GM12878 (cell line): ENCODE results near the gene HOXD10. TPM values are rescaled to one million over a fixed set of nuclear protein-coding genes. Genes with fewer than 3 reads are reported as not detected.

ENCODE experiments used
- ATAC-seq: fragments of 200-7000 bp; cut with Tn5 transposase; 3 replicates; pipeline ENCODE4 v1.9.1; 2020; ENCODE audit warnings: mild to moderate bottlenecking, moderate library complexity
- BruUV-seq: library from RNA; stranded (reverse); fragments of 400-500 nt; replicated peaks from 2 replicates; lab custom pipeline; 2021; lab: Mats Ljungman, UMichigan
- CTCF ChIA-PET: fragments of 300-600 bp; sonication (Branson Sonifier 250); formaldehyde crosslinking; extraction: SDS; loops from one replicate; lab custom pipeline; 2021; ENCODE audit warnings: inconsistent platforms; lab: Yijun Ruan, JAX
- POLR2A ChIA-PET: fragments of 350-600 bp; formaldehyde crosslinking; extraction: SDS; loops from one replicate; lab custom pipeline; 2021; ENCODE audit warnings: inconsistent platforms; lab: Charles Lee
- RAD21 ChIA-PET: fragments of 300-600 bp; sonication (Branson Sonifier 250); formaldehyde crosslinking; loops from one replicate; lab custom pipeline; 2023; ENCODE audit warnings: antibody characterized with exemption; ENCODE audit not compliant: unreplicated experiment; lab: Charles Lee
- SMC1A ChIA-PET: fragments of 300-600 bp; sonication (Branson Sonifier 250); formaldehyde crosslinking; loops from one replicate; lab custom pipeline; 2023; ENCODE audit not compliant: unreplicated experiment, uncharacterized antibody; lab: Charles Lee
- DNase-seq: peaks from one replicate; pipeline ENCODE4 v3.0.0-alpha.2; 2011; ENCODE audit warnings: low read depth, low spot score
- FAIRE-seq: peaks from 3 replicates; lab custom pipeline; 2011; peaks lifted over from hg19 to GRCh38; lab: Jason Lieb, UNC
- H2AFZ ChIP-seq: 2 replicates; pipeline ENCODE4 v1.6.0; 2011; ENCODE audit warnings: low read depth, low read length, control low read depth; ENCODE audit not compliant: control insufficient read depth
- H3K27ac ChIP-seq: 2 replicates; pipeline ENCODE4 v1.5.1; 2011; ENCODE audit warnings: control low read depth; ENCODE audit not compliant: control insufficient read depth, insufficient read depth
- H3K27me3 ChIP-seq, 2 experiments: replicated peaks in 1 of 2; 2 replicates each; pipeline versions ENCODE4 v1.6.0 to v1.6.1; 2011; ENCODE audit warnings: low read length in 1 of 2; ENCODE audit not compliant: control insufficient read depth in 2 of 2, insufficient read depth in 2 of 2
- H3K36me3 ChIP-seq, 2 experiments: 2 replicates each; pipeline ENCODE4 v1.5.1; 2011; ENCODE audit warnings: low read length in 1 of 2; ENCODE audit not compliant: control insufficient read depth in 2 of 2, insufficient read depth in 2 of 2
- H3K4me1 ChIP-seq: 2 replicates; pipeline ENCODE4 v1.6.1; 2011; ENCODE audit warnings: mild to moderate bottlenecking, low read length, moderate library complexity, mixed read lengths; ENCODE audit not compliant: control insufficient read depth, insufficient read depth
- H3K4me2 ChIP-seq: 2 replicates; pipeline ENCODE4 v1.6.0; 2011; ENCODE audit warnings: control low read depth; ENCODE audit not compliant: control insufficient read depth, insufficient read depth
- H3K4me3 ChIP-seq: fragments of 200-600 bp; sonication (generic); 2 replicates; pipeline ENCODE4 v1.5.1; 2016
- H3K79me2 ChIP-seq: 2 replicates; pipeline ENCODE4 v1.6.0; 2011; ENCODE audit warnings: low read length; ENCODE audit not compliant: control insufficient read depth, insufficient read depth
- H3K9ac ChIP-seq: 2 replicates; pipeline ENCODE4 v1.8.0; 2011; ENCODE audit warnings: low read length, control low read depth, mixed read lengths; ENCODE audit not compliant: control insufficient read depth, insufficient read depth
- H3K9me3 ChIP-seq: replicated peaks from 3 replicates; pipeline ENCODE4 v1.5.1; 2011; ENCODE audit warnings: mild to moderate bottlenecking, low read length; ENCODE audit not compliant: control insufficient read depth, insufficient read depth
- H4K20me1 ChIP-seq: 2 replicates; pipeline ENCODE4 v1.6.0; 2011; ENCODE audit not compliant: control insufficient read depth, insufficient read depth
- BCL11A ChIP-seq: IDR thresholded peaks from 2 replicates; pipeline ENCODE4 v1.6.1; 2011; ENCODE audit warnings: low read depth, low read length
- JUNB ChIP-seq: IDR thresholded peaks from 2 replicates; pipeline ENCODE4 v1.6.1; 2016; ENCODE audit warnings: antibody characterized with exemption, mild to moderate bottlenecking
- POLR2A ChIP-seq: IDR thresholded peaks from 2 replicates; pipeline ENCODE4 v1.6.1; 2011; ENCODE audit warnings: low read depth, mild to moderate bottlenecking, low read length
- SIN3A ChIP-seq: IDR thresholded peaks from 2 replicates; pipeline ENCODE4 v1.6.1; 2012; ENCODE audit warnings: low read depth, low read length, improper control_type of control experiment
- STAT1 ChIP-seq: fragments of 450-650 bp; conservative IDR thresholded peaks from 2 replicates; pipeline ENCODE4 v1.6.1; 2014; ENCODE audit warnings: antibody characterized with exemption, mild to moderate bottlenecking
- ZNF274 ChIP-seq: IDR thresholded peaks from one replicate; pipeline ENCODE4 v1.8.0; 2011; ENCODE audit not compliant: insufficient read length, insufficient read depth
- ZZZ3 ChIP-seq: IDR thresholded peaks from 2 replicates; pipeline ENCODE4 v1.6.1; 2011; ENCODE audit warnings: low read depth; ENCODE audit not compliant: control insufficient read depth, insufficient read length
- WGBS: methylation state at CpG from one replicate; pipeline ENCODE4 v1.1.6; 2016; ENCODE audit warnings: low lambda C conversion rate; ENCODE audit not compliant: insufficient replicate concordance, insufficient coverage; ENCODE audit errors: missing lambda C conversion rate; 5-methylcytosine and 5-hydroxymethylcytosine counted together
- in situ Hi-C: fragments of 300-500 bp; cut with MboI; formaldehyde crosslinking; loops from 9 replicates; pipeline ENCODE4 v1.14.3; 2018; ENCODE audit warnings: mixed read lengths
- intact Hi-C: fragments of 100-400 bp; cut with micrococcal nuclease; formaldehyde crosslinking; loops from one replicate; pipeline ENCODE4 v1.14.2; 2022; ENCODE audit not compliant: unreplicated experiment
- polyA plus RNA-seq, 11 experiments: library from polyadenylated mRNA; depleted of rRNA in 4 of 11; unstranded in 6 of 11; stranded (reverse) in 5 of 11; fragments of >200 nt; fragmentation: Nextera tagmentation in 4 of 11; fragmentation: Illumina TruSeq in 1 of 11; extraction: Ambion mirVana in 4 of 11; extraction: Trizol in 1 of 11; gene quantifications; 1 replicate in 1 of 11; 2 replicates in 10 of 11; pipeline versions ENCODE4 v1.2.1 to v1.2.3, GENCODE V29; 2011 to 2016; ENCODE audit warnings: inconsistent platforms in 2 of 11, missing spikeins in 2 of 11, low read depth in 1 of 11
- total RNA-seq, 4 experiments: library from RNA; depleted of rRNA in 3 of 4; stranded (reverse); fragments of >200 nt in 3 of 4; fragmentation: Illumina TruSeq in 1 of 4; extraction: Trizol in 1 of 4; gene quantifications; 2 replicates each; pipeline versions ENCODE4 v1.2.1 to v1.2.3, GENCODE V29; 2013 to 2021
- TF ChIP-seq, protein P1 (sequence below): fragments of 150-350 bp; IDR thresholded peaks from 2 replicates; pipeline ENCODE4 v1.6.1; 2016; ENCODE audit warnings: low read depth, low read length
- TF ChIP-seq, protein P2 (sequence below): IDR thresholded peaks from 2 replicates; pipeline ENCODE4 v1.6.1; 2012; ENCODE audit warnings: low read length, inconsistent platforms
- TF ChIP-seq, protein P3 (sequence below): IDR thresholded peaks from 2 replicates; pipeline ENCODE4 v1.6.1; 2012; ENCODE audit warnings: mild to moderate bottlenecking, low read depth, low read length
- TF ChIP-seq, protein P4 (sequence below): IDR thresholded peaks from 2 replicates; pipeline ENCODE4 v1.6.1; 2012; ENCODE audit warnings: improper control_type of control experiment, low read depth, low read length; ENCODE audit not compliant: insufficient replicate concordance

HOXD10 gene
- total and polyA plus RNA-seq, 10 of the 15 experiments (the other 5 are each of a cell fraction or from before 2014, with no cell fraction given) = not detected

DNA sequence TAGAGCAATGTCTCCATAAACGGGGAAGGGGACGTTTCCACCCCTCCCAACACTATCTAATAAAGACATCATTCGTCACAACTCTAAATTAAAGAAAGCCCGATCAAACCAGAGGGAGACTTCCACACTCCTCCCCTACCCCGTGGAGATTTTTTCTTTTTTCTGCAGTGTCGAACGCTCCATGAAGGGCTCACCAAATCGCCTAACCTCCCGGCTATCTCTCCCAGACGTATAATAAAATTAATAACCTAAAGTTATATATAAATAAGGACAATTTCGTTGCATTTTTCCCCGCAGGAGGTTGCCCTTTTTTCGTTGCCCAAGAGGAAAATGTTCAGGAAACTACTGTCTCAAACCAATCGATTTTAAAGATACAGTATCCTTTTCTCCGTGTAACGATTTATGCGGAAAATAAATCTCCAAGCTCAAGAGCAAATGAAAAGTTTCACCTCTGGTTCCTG is 35.2 kb upstream of the HOXD10 start:
- no peaks in the 10 kb centered on the region for H3K36me3 ChIP-seq
- no TSS peak for BruUV-seq
- SMC1A ChIA-PET = no interaction called here
- CTCF ChIA-PET = no interaction called here
- RAD21 ChIA-PET = no interaction called here
- H3K9ac ChIP-seq = no peak overlapping the region
- H3K4me1 ChIP-seq = no peaks in the 10 kb centered on the region
- DNase-seq (no peak), ATAC-seq (no peak), FAIRE-seq (no peak)
- in situ Hi-C loops (no loop called here), intact Hi-C loops (loop anchor here (10.0 kb wide), 1 partner anchor 197 kb away; no protein-coding TSS in a partner anchor)
- no peak overlapping the region for H3K4me2 ChIP-seq
- no peak overlapping the region for H2AFZ ChIP-seq
- H3K4me3 ChIP-seq = no peak overlapping the region
- POLR2A ChIA-PET = no interaction called here
- H3K27ac ChIP-seq = no peak overlapping the region
- no peaks in the 10 kb centered on the region for H3K79me2 ChIP-seq
- H4K20me1 ChIP-seq = no peaks in the 10 kb centered on the region
- WGBS = 45% methylated on average over 17 of the region's 17 CpGs
- peaks cover 5 to 22% of the 10 kb centered on the region in 2 experiments for H3K27me3 ChIP-seq
- H3K9me3 ChIP-seq = peaks cover 20% of the 10 kb centered on the region; the same call in 2 of the 3 replicates
- TF ChIP-seq, protein P1, sequence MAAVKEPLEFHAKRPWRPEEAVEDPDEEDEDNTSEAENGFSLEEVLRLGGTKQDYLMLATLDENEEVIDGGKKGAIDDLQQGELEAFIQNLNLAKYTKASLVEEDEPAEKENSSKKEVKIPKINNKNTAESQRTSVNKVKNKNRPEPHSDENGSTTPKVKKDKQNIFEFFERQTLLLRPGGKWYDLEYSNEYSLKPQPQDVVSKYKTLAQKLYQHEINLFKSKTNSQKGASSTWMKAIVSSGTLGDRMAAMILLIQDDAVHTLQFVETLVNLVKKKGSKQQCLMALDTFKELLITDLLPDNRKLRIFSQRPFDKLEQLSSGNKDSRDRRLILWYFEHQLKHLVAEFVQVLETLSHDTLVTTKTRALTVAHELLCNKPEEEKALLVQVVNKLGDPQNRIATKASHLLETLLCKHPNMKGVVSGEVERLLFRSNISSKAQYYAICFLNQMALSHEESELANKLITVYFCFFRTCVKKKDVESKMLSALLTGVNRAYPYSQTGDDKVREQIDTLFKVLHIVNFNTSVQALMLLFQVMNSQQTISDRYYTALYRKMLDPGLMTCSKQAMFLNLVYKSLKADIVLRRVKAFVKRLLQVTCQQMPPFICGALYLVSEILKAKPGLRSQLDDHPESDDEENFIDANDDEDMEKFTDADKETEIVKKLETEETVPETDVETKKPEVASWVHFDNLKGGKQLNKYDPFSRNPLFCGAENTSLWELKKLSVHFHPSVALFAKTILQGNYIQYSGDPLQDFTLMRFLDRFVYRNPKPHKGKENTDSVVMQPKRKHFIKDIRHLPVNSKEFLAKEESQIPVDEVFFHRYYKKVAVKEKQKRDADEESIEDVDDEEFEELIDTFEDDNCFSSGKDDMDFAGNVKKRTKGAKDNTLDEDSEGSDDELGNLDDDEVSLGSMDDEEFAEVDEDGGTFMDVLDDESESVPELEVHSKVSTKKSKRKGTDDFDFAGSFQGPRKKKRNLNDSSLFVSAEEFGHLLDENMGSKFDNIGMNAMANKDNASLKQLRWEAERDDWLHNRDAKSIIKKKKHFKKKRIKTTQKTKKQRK = no peak
- TF ChIP-seq, protein P2, sequence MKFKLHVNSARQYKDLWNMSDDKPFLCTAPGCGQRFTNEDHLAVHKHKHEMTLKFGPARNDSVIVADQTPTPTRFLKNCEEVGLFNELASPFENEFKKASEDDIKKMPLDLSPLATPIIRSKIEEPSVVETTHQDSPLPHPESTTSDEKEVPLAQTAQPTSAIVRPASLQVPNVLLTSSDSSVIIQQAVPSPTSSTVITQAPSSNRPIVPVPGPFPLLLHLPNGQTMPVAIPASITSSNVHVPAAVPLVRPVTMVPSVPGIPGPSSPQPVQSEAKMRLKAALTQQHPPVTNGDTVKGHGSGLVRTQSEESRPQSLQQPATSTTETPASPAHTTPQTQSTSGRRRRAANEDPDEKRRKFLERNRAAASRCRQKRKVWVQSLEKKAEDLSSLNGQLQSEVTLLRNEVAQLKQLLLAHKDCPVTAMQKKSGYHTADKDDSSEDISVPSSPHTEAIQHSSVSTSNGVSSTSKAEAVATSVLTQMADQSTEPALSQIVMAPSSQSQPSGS = no peak
- TF ChIP-seq, protein P3, sequence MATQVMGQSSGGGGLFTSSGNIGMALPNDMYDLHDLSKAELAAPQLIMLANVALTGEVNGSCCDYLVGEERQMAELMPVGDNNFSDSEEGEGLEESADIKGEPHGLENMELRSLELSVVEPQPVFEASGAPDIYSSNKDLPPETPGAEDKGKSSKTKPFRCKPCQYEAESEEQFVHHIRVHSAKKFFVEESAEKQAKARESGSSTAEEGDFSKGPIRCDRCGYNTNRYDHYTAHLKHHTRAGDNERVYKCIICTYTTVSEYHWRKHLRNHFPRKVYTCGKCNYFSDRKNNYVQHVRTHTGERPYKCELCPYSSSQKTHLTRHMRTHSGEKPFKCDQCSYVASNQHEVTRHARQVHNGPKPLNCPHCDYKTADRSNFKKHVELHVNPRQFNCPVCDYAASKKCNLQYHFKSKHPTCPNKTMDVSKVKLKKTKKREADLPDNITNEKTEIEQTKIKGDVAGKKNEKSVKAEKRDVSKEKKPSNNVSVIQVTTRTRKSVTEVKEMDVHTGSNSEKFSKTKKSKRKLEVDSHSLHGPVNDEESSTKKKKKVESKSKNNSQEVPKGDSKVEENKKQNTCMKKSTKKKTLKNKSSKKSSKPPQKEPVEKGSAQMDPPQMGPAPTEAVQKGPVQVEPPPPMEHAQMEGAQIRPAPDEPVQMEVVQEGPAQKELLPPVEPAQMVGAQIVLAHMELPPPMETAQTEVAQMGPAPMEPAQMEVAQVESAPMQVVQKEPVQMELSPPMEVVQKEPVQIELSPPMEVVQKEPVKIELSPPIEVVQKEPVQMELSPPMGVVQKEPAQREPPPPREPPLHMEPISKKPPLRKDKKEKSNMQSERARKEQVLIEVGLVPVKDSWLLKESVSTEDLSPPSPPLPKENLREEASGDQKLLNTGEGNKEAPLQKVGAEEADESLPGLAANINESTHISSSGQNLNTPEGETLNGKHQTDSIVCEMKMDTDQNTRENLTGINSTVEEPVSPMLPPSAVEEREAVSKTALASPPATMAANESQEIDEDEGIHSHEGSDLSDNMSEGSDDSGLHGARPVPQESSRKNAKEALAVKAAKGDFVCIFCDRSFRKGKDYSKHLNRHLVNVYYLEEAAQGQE = no peak
- TF ChIP-seq SIN3A (no peak), STAT1 (no peak), POLR2A (no peak), BCL11A (no peak), JUNB (no peak), ZZZ3 (no peak), ZNF274 (no peak)
- TF ChIP-seq, protein P4, sequence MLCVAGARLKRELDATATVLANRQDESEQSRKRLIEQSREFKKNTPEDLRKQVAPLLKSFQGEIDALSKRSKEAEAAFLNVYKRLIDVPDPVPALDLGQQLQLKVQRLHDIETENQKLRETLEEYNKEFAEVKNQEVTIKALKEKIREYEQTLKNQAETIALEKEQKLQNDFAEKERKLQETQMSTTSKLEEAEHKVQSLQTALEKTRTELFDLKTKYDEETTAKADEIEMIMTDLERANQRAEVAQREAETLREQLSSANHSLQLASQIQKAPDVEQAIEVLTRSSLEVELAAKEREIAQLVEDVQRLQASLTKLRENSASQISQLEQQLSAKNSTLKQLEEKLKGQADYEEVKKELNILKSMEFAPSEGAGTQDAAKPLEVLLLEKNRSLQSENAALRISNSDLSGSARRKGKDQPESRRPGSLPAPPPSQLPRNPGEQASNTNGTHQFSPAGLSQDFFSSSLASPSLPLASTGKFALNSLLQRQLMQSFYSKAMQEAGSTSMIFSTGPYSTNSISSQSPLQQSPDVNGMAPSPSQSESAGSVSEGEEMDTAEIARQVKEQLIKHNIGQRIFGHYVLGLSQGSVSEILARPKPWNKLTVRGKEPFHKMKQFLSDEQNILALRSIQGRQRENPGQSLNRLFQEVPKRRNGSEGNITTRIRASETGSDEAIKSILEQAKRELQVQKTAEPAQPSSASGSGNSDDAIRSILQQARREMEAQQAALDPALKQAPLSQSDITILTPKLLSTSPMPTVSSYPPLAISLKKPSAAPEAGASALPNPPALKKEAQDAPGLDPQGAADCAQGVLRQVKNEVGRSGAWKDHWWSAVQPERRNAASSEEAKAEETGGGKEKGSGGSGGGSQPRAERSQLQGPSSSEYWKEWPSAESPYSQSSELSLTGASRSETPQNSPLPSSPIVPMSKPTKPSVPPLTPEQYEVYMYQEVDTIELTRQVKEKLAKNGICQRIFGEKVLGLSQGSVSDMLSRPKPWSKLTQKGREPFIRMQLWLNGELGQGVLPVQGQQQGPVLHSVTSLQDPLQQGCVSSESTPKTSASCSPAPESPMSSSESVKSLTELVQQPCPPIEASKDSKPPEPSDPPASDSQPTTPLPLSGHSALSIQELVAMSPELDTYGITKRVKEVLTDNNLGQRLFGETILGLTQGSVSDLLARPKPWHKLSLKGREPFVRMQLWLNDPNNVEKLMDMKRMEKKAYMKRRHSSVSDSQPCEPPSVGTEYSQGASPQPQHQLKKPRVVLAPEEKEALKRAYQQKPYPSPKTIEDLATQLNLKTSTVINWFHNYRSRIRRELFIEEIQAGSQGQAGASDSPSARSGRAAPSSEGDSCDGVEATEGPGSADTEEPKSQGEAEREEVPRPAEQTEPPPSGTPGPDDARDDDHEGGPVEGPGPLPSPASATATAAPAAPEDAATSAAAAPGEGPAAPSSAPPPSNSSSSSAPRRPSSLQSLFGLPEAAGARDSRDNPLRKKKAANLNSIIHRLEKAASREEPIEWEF = no peak
